Activated naive CD8-positive, alpha-beta T cell treated with anti-CD3 and anti-CD28 coated beads, Interleukin-2, amount 10 ng/mL, durations not matched to agents 7 days and 5 days (primary cell): ENCODE measurements around the gene LYZL2. TPM values are rescaled to one million over a fixed set of nuclear protein-coding genes. Genes with fewer than 3 reads are reported as not detected.
A peak's percentile ranks its signal among the peaks of the same experiment; 100 is the strongest.
"Not testable (repeated sequence)": the region's sequence is repeated elsewhere in the genome, so short reads cannot be mapped to it uniquely, and the experiment has no call there.

Source experiments
- ATAC-seq: fragments of 150-1000 bp; cut with Tn5 transposase; one replicate; pipeline ENCODE4 v1.10.0; 2021; ENCODE audit warnings: low read depth, moderate library complexity
- POLR2A ChIA-PET: fragments of 350-600 bp; sonication (Branson Sonifier 250); formaldehyde crosslinking; loops from one replicate; lab custom pipeline; 2021; ENCODE audit warnings: antibody characterized with exemption; lab: Charles Lee
- DNase-seq: peaks from one replicate; pipeline ENCODE4 v3.0.0; 2021
- H3K27ac Mint-ChIP-seq: one replicate; pipeline ENCODE4 v1.8.0; 2022; ENCODE audit warnings: mild to moderate bottlenecking, mixed read lengths
- H3K27me3 Mint-ChIP-seq: one replicate; pipeline ENCODE4 v1.8.0; 2022; ENCODE audit warnings: mild to moderate bottlenecking, moderate library complexity, mixed read lengths
- H3K36me3 Mint-ChIP-seq: one replicate; pipeline ENCODE4 v1.8.0; 2021; ENCODE audit warnings: mild to moderate bottlenecking, mixed read lengths
- H3K4me1 Mint-ChIP-seq: one replicate; pipeline ENCODE4 v1.8.0; 2021; ENCODE audit warnings: mixed read lengths
- H3K4me3 Mint-ChIP-seq: one replicate; pipeline ENCODE4 v1.8.0; 2022; ENCODE audit warnings: mild to moderate bottlenecking, moderate library complexity, mixed read lengths
- H3K9me3 Mint-ChIP-seq: one replicate; pipeline ENCODE4 v1.8.0; 2021; ENCODE audit warnings: mixed read lengths
- total RNA-seq, 2 experiments: library from RNA; stranded (reverse); gene quantifications; one replicate each; pipeline ENCODE4 v1.2.3, GENCODE V29; 2021

LYZL2 gene
- total RNA-seq = not detected

DNA sequence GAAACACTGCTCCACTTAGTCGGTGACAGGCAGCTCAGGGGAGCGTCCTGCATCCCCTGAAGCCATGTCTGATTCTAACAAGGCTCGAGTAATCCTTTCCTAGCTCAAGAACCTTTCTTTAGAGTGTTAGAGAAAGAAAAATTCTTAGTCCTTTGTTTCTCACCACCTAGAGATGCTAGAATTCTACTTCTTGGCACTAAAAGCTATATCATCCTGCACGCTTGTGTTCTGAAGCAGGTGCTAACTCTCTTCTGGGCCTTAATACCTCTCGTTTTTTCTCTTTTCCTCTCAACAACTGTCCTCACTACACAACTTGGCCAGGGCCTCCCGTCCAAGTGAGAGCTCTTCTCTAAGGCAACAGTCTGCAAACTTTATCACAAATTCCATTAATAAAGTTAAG is at the start of gene LYZL2:
LYZL2 (minus strand) TSS at position 101 of the 400 bp plus-strand sequence. CDS start 2,838 bp downstream, outside the sequence.
- H3K9me3 Mint-ChIP-seq = no peaks in the 10 kb centered on the region
- POLR2A ChIA-PET = no interaction called here
- DNase-seq = no peak
- no peaks in the 10 kb centered on the region for H3K36me3 Mint-ChIP-seq
- no peak for ATAC-seq
- H3K27me3 Mint-ChIP-seq = peaks cover 38% of the 10 kb centered on the region
- no peak within 1 kb of the TSS for H3K27ac Mint-ChIP-seq
- no peak within 1 kb of the TSS for H3K4me3 Mint-ChIP-seq
- no peaks in the 10 kb centered on the region for H3K4me1 Mint-ChIP-seq

GRCh38 chr10:30677616-30678015 is 48.1 kb upstream of the LYZL2 start:
- H3K4me3 Mint-ChIP-seq, H3K9me3 Mint-ChIP-seq, POLR2A ChIA-PET, H3K27ac Mint-ChIP-seq, ATAC-seq, H3K36me3 Mint-ChIP-seq, H3K4me1 Mint-ChIP-seq, DNase-seq: not testable (repeated sequence)
- peaks cover 38% of the 10 kb centered on the region for H3K27me3 Mint-ChIP-seq

DNA sequence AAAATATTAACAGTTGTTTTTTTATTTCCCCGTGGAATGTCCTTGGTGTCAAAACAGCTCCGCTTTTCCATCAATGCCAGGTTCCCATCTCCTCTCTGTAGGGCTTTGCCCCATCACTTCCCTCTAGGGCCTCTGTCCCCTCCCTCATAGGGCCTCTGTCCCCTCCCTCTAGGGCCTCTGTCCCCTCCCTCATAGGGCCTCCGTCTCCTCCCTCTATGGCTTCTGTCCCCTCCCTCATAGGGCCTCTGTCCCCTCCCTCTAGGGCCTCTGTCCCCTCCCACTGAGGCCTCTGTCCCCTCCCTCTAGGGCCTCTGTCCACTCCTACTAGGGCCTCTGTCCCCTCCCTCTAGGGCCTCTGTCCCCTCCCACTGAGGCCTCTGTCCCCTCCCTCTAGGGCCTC is 47.6 kb upstream of the LYZL2 start:
- H3K27me3 Mint-ChIP-seq = peaks cover 36% of the 10 kb centered on the region
- ATAC-seq, POLR2A ChIA-PET, H3K9me3 Mint-ChIP-seq, H3K4me3 Mint-ChIP-seq, H3K36me3 Mint-ChIP-seq, DNase-seq, H3K27ac Mint-ChIP-seq, H3K4me1 Mint-ChIP-seq: not testable (repeated sequence)

GRCh38 chr10:30675791-30676718 is 46.5 kb upstream of the LYZL2 start:
- H3K36me3 Mint-ChIP-seq = peaks cover 1% of the 10 kb centered on the region
- H3K27ac Mint-ChIP-seq = no peak overlapping the region
- peaks cover 4% of the 10 kb centered on the region for H3K9me3 Mint-ChIP-seq
- peaks cover 30% of the 10 kb centered on the region for H3K27me3 Mint-ChIP-seq
- no peak for DNase-seq
- POLR2A ChIA-PET = interaction anchor here (0.6 kb wide), 1 partner anchor 701 kb away, joined by 3 read pairs; no protein-coding TSS in a partner anchor
- ATAC-seq = no peak
- peaks cover 2% of the 10 kb centered on the region for H3K4me1 Mint-ChIP-seq
- H3K4me3 Mint-ChIP-seq = no peak overlapping the region

GRCh38 chr10:30674796-30675195 is 45.2 kb upstream of the LYZL2 start:
- Mint-ChIP-seq H3K4me3 (no peak overlapping the region), H3K36me3 (peaks cover 1% of the 10 kb centered on the region), H3K27ac (no peak overlapping the region), H3K9me3 (peaks cover under 1% of the 10 kb centered on the region), H3K4me1 (peaks cover 6% of the 10 kb centered on the region), H3K27me3 (peaks cover 21% of the 10 kb centered on the region)
- DNase-seq = no peak
- POLR2A ChIA-PET = no interaction called here
- no peak for ATAC-seq

DNA sequence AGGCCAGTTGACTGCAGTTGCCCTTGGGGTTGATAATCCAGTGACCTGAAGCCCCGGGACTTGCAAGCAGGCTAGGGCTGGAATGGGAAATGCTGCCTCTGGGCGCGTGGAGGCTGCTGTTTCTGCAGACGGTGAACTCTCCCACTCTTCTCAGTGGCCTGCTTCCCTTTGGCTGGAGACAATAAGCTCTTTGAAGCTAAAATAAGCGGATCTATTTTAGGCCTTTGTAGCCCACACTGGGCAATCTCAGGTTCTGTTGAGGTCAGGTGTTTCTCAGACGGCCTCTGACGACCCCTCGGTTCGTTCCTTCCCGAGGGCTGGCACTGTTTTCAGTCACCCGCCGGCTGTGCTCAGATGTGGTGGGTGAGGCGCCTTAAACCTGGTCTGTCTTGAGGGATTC is 43.7 kb upstream of the LYZL2 start:
- H3K27ac Mint-ChIP-seq, H3K36me3 Mint-ChIP-seq, POLR2A ChIA-PET, H3K4me3 Mint-ChIP-seq, H3K4me1 Mint-ChIP-seq, DNase-seq, H3K9me3 Mint-ChIP-seq, ATAC-seq: not testable (repeated sequence)
- peaks cover 23% of the 10 kb centered on the region for H3K27me3 Mint-ChIP-seq

DNA sequence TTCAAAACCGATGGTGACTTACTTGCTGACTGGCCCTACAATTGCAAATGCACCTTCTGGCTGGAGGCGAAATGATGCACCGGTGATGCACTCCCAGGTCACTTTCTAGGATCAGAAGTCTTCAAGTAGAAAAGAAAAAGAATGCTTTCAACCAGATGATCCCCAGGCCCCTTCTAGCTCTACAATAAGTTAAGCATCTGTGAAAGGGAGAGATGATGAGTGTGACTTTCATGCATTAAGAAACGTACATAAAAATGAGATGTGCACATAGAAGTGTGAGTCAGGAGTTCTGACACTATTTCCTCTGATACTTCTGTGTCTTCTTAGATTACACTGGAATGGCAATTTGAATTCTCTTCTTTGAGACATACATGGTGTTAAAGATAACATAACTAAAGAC is 42.8 kb upstream of the LYZL2 start:
- H3K4me1 Mint-ChIP-seq, POLR2A ChIA-PET, ATAC-seq: not testable (repeated sequence)

DNA sequence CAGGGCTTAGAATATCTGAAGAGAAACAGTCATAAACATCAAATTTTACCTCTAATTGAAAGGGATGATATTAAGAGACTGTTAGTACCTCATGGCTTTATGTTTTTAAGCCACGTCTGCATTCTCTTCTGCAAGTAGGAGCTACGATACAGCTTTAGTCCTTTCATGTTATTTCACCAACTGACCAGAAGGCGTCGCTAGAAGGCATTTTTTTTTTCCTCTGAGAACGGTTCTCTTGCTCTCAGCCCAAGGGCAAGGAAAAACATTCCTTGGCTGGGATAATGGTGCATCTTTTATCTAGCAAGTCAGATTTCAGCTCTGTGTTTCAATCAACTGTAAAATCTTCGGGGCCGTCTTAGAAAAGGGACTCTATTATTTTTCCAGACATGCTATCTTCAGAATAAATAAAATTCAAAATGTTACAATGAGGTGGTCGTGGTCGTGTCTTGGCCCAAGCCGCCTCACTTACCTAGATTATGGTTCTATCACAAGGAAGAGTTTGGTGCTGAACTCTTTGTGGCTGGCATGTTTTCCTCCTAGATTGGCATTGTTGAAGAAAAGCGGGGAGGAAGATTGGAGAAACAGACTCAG is 41.6 kb upstream of the LYZL2 start:
- peaks cover 40% of the 10 kb centered on the region for H3K27me3 Mint-ChIP-seq
- peak overlapping the region; percentile 70 for H3K4me3 Mint-ChIP-seq
- H3K36me3 Mint-ChIP-seq = no peaks in the 10 kb centered on the region

More for the DNA sequence above, 42.8 kb upstream of the LYZL2 start:
- H3K27ac Mint-ChIP-seq, H3K9me3 Mint-ChIP-seq, H3K36me3 Mint-ChIP-seq, H3K4me3 Mint-ChIP-seq, DNase-seq: not testable (repeated sequence)
- peaks cover 32% of the 10 kb centered on the region for H3K27me3 Mint-ChIP-seq

DNA sequence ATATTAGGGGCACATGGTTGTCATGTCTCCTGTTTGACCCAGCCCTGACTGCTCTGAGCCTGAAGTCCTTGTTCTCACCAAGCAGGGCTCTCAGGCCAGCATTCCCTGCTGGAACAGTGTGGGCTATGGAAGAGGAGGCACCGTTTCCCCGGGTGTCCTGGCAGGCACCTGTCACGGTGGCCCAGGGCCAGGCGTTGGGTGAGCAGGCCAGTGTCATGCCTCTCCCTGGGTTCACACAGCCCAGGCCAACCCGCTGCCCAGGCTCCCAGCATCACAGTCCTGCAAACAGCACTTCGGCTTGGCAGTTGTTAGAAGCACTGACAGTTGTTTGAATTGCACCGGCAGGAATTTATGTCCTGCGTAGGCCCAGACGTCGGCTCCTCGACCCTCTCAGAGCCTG is 38.4 kb upstream of the LYZL2 start:
- H3K9me3 Mint-ChIP-seq, H3K4me3 Mint-ChIP-seq, ATAC-seq, H3K4me1 Mint-ChIP-seq, DNase-seq, H3K36me3 Mint-ChIP-seq, POLR2A ChIA-PET, H3K27ac Mint-ChIP-seq: not testable (repeated sequence)
- H3K27me3 Mint-ChIP-seq = peaks cover 41% of the 10 kb centered on the region

More for the DNA sequence above, 41.6 kb upstream of the LYZL2 start:
- no peak overlapping the region for H3K27ac Mint-ChIP-seq
- no peaks in the 10 kb centered on the region for H3K9me3 Mint-ChIP-seq
- POLR2A ChIA-PET = no interaction called here
- ATAC-seq = peak; percentile 66
- DNase-seq = no peak
- peaks cover 6% of the 10 kb centered on the region for H3K4me1 Mint-ChIP-seq

GRCh38 chr10:30663403-30663802 is 33.9 kb upstream of the LYZL2 start:
- H3K27ac Mint-ChIP-seq, ATAC-seq, H3K4me3 Mint-ChIP-seq, H3K4me1 Mint-ChIP-seq, H3K36me3 Mint-ChIP-seq, DNase-seq, POLR2A ChIA-PET, H3K9me3 Mint-ChIP-seq: not testable (repeated sequence)
- H3K27me3 Mint-ChIP-seq = peaks cover 30% of the 10 kb centered on the region

DNA sequence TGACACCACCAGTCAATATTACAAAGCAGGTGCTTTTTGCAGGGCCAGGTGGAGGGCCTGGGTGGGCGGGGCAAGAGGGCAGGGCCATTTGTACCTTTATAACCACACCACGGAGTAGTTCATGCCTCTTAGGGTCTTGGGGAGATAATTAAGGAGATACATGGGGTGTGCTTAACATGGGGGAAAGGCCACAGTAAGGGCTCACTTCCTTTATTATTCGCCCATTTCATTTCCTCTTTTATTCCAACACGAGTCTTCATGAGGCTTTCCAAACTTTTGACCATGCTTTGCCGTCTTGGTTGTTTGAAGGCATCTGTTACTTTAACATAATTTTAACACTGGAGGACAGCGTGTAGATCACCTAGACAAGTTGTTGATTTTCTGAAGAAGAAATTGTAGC is 33.3 kb upstream of the LYZL2 start:
- Mint-ChIP-seq H3K27ac (no peak overlapping the region), H3K4me1 (peaks cover 1% of the 10 kb centered on the region), H3K27me3 (peaks cover 28% of the 10 kb centered on the region), H3K9me3 (no peaks in the 10 kb centered on the region), H3K4me3 (no peak overlapping the region), H3K36me3 (no peaks in the 10 kb centered on the region)
- ATAC-seq (no peak), DNase-seq (no peak)
- POLR2A ChIA-PET = no interaction called here

DNA sequence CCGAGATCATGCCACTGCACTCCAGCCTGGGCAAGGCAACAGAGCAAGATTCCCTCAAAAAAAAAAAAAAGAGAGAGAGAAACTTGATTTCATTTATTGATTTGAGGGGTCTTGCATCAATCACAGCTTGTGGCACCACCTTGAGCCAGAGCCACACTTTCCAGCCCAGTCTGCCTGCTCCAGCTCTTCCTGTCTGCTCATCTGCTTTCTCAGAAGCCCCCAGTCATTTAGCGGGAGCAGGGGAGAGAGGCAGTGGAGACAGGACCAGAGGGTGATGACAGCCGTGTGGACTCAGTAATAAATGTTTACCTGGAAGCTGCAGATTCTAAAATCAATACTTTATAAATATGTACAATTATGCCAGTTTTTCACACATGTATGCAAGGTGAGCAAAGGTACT is 30.8 kb upstream of the LYZL2 start:
- DNase-seq, H3K4me1 Mint-ChIP-seq, H3K27ac Mint-ChIP-seq, POLR2A ChIA-PET, H3K9me3 Mint-ChIP-seq, ATAC-seq, H3K36me3 Mint-ChIP-seq, H3K4me3 Mint-ChIP-seq: not testable (repeated sequence)
- H3K27me3 Mint-ChIP-seq = peaks cover 41% of the 10 kb centered on the region

DNA sequence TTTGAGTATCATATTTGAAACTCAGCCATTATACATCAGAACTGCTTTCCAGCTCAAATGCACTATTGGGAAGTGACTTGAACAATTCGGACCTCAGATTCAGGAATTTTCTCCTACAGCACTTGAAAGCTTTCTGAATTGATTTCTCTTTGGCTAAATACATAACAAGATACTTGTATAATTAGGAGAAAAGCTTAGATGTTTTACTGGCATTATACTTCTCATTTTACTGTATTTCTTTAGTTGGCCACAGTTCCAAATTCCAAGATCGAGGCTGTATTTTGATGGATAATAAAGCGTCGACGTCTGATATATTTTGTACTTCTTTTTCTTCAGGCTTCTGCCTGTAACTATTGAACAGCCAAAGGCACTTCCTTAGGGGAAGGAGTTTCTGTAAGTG is 26.7 kb upstream of the LYZL2 start:
- H3K27ac Mint-ChIP-seq = no peak overlapping the region

DNA sequence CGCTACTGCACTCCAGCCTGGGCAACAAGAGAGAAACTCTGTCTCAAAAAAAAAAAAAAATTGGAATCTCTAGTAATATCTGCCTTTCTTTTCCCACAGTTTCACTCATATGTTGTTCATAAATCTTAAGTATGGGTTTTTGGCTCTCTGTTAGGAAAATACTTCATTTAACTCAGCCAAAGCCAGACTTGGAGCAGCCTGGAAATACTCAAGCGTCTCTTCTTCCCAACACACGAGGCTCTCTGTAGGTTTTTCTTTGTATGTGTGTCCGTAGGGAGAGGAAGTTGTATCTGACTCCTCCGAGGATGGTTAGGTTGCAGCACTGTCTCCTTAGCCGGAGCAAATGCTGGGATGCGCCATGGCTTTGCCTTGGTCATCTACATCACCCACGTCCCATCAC is 25.4 kb upstream of the LYZL2 start:
- H3K36me3 Mint-ChIP-seq, H3K27ac Mint-ChIP-seq, POLR2A ChIA-PET, H3K4me3 Mint-ChIP-seq, ATAC-seq, H3K4me1 Mint-ChIP-seq, H3K9me3 Mint-ChIP-seq, DNase-seq: not testable (repeated sequence)
- peaks cover 58% of the 10 kb centered on the region for H3K27me3 Mint-ChIP-seq

More for the DNA sequence above, 26.7 kb upstream of the LYZL2 start:
- DNase-seq (no peak), ATAC-seq (no peak)
- no peaks in the 10 kb centered on the region for H3K9me3 Mint-ChIP-seq
- POLR2A ChIA-PET = no interaction called here
- no peak overlapping the region for H3K4me3 Mint-ChIP-seq
- H3K4me1 Mint-ChIP-seq = no peaks in the 10 kb centered on the region
- peaks cover 59% of the 10 kb centered on the region for H3K27me3 Mint-ChIP-seq
- H3K36me3 Mint-ChIP-seq = no peaks in the 10 kb centered on the region
